Vagina (tissue), 2 donors: Measurements from ENCODE around the gene SLC24A3. TPM values are rescaled to one million over a fixed set of nuclear protein-coding genes. Genes with fewer than 3 reads are reported as not detected.

Source experiments
- DNase-seq, 2 donors: peaks; one replicate each; pipeline ENCODE4 v3.0.0-alpha.2; 2017; ENCODE audit errors: extremely low spot score in 2 of 2
- H3K27ac ChIP-seq: fragments of 200-600 bp; sonication (generic); one replicate; pipeline ENCODE4 v1.5.1; 2019
- H3K27me3 ChIP-seq: fragments of 200-600 bp; sonication (generic); one replicate; pipeline ENCODE4 v1.5.1; 2019
- H3K36me3 ChIP-seq, 2 donors: fragments of 200-600 bp; sonication (generic); one replicate each; pipeline ENCODE4 v1.5.1; 2017 to 2019
- H3K4me1 ChIP-seq: fragments of 200-600 bp; sonication (generic); one replicate; pipeline ENCODE4 v1.5.1; 2019
- H3K4me3 ChIP-seq, 2 donors: fragments of 200-600 bp; sonication (generic); 1 replicate in 1 of 2; 2 replicates in 1 of 2; pipeline ENCODE4 v1.5.1; 2016 to 2019
- H3K9me3 ChIP-seq: fragments of 200-600 bp; sonication (generic); one replicate; pipeline ENCODE4 v1.5.1; 2019
- POLR2A ChIP-seq, 2 donors: fragments of 450-650 bp; IDR thresholded peaks; one replicate each; pipeline ENCODE4 v1.6.1; 2017; ENCODE audit warnings: antibody characterized with exemption in 2 of 2, mild to moderate bottlenecking in 2 of 2, moderate library complexity in 2 of 2
- POLR2AphosphoS5 ChIP-seq, 2 donors: sonication (generic); formaldehyde crosslinking; IDR thresholded peaks; one replicate each; pipeline ENCODE4 v1.9.0; 2017; ENCODE audit warnings: antibody characterized with exemption in 2 of 2, mild to moderate bottlenecking in 2 of 2, low read depth in 1 of 2; ENCODE audit not compliant: insufficient read depth in 1 of 2
- intact Hi-C: fragments of 100-400 bp; cut with DNase I; formaldehyde crosslinking; loops from one replicate; pipeline ENCODE4 v1.15.1; 2023
- total RNA-seq: library from RNA; depleted of rRNA; stranded (reverse); fragments of >200 nt; gene quantifications from one replicate; pipeline ENCODE4 v1.2.3, GENCODE V29; 2016
- TF ChIP-seq, protein P1 (sequence below), 3 experiments: fragments of 450-650 bp in 2 of 3; fragments of 200-600 bp in 1 of 3; sonication (generic) in 1 of 3; IDR thresholded peaks; one replicate each; pipeline ENCODE4 v1.5.1; 2017 to 2019; ENCODE audit warnings: antibody characterized with exemption in 3 of 3, mild to moderate bottlenecking in 2 of 3, moderate library complexity in 2 of 3

SLC24A3 gene
- total RNA-seq, 1 donor from 2014 or later, result 12.3 TPM

DNA sequence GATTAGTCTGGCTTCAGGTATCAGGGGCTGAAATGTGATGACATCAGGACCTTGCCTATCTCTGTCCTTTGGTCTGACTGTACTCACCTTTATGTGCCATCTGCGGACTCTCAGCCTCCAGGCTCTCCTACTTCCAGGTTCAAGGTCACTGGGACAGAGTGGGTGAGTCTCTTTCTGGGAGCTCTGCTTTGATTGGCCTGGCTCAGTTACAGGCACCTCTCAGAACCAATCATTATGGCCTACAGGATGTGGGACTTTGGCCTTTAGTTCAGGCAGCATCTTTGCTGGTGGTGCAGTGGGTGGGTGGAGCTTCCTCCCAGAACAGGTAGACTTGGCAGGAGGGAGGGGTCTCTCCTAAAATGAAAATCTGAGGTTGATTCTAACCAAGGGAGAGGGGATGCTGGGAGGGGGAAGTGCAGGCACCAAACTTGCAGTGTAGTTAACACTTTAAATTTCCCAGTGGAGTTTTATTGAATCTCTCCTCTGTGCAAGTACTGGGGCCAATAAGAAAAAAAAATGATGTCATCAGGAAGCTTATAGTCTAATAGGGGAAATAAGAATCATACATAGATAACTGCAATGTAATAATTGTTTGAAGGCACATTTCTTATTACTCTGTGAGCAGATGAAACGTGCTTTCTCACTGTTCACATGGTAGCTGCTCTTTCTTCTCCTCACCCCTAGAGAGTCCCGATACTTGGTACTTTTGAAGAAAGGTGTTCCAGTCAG is 53.4 kb downstream of the SLC24A3 start:
- TF ChIP-seq, protein P1, sequence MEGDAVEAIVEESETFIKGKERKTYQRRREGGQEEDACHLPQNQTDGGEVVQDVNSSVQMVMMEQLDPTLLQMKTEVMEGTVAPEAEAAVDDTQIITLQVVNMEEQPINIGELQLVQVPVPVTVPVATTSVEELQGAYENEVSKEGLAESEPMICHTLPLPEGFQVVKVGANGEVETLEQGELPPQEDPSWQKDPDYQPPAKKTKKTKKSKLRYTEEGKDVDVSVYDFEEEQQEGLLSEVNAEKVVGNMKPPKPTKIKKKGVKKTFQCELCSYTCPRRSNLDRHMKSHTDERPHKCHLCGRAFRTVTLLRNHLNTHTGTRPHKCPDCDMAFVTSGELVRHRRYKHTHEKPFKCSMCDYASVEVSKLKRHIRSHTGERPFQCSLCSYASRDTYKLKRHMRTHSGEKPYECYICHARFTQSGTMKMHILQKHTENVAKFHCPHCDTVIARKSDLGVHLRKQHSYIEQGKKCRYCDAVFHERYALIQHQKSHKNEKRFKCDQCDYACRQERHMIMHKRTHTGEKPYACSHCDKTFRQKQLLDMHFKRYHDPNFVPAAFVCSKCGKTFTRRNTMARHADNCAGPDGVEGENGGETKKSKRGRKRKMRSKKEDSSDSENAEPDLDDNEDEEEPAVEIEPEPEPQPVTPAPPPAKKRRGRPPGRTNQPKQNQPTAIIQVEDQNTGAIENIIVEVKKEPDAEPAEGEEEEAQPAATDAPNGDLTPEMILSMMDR (IDR thresholded peaks at IDR 0.05), result no peak
- no peak for TF ChIP-seq POLR2A (IDR thresholded peaks at IDR 0.05)
- no peak for TF ChIP-seq POLR2AphosphoS5 (IDR thresholded peaks at IDR 0.05; ENCODE audit: insufficient read depth in 1 of 2, low read depth in 1 of 2)
- H3K4me3 ChIP-seq, result no peak overlapping the region
- no peak overlapping the region for H3K27ac ChIP-seq
- intact Hi-C loops, result no loop called here
- DNase-seq, result peak in 1 of 2 donors; percentile 71
- no peaks in the 10 kb centered on the region for H3K27me3 ChIP-seq
- no peaks in the 10 kb centered on the region for H3K9me3 ChIP-seq
- no peaks in the 10 kb centered on the region for H3K36me3 ChIP-seq
- no peaks in the 10 kb centered on the region for H3K4me1 ChIP-seq

DNA sequence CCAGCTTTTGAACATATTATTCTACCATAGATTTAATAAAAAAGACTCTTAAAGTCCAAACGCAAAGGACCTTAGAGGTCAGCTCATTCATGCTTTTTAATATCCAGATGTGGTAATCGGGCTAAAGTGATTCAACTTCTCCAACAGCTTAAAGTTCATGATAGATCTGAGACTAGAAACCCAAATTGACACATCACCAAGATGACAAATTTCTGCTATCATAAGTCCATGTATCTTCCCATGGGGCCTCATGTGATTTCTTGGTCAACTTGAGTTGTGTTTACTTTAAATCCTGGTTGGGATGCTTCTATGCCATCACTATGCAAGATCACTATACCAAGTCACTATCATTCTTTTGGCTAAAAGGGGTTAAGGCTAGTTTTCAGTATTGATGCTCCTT is 56.0 kb downstream of the SLC24A3 start:
- DNase-seq, result no peak
- Histone ChIP-seq H3K36me3 (no peaks in the 10 kb centered on the region), H3K27me3 (no peaks in the 10 kb centered on the region), H3K9me3 (no peaks in the 10 kb centered on the region), H3K4me3 (no peak overlapping the region), H3K27ac (no peak overlapping the region), H3K4me1 (no peaks in the 10 kb centered on the region)
- intact Hi-C loops, result no loop called here
- TF ChIP-seq, protein P1 (IDR thresholded peaks at IDR 0.05), result no peak
- TF ChIP-seq POLR2AphosphoS5 (IDR thresholded peaks at IDR 0.05; ENCODE audit: insufficient read depth in 1 of 2, low read depth in 1 of 2), result no peak
- TF ChIP-seq POLR2A (IDR thresholded peaks at IDR 0.05), result no peak

DNA sequence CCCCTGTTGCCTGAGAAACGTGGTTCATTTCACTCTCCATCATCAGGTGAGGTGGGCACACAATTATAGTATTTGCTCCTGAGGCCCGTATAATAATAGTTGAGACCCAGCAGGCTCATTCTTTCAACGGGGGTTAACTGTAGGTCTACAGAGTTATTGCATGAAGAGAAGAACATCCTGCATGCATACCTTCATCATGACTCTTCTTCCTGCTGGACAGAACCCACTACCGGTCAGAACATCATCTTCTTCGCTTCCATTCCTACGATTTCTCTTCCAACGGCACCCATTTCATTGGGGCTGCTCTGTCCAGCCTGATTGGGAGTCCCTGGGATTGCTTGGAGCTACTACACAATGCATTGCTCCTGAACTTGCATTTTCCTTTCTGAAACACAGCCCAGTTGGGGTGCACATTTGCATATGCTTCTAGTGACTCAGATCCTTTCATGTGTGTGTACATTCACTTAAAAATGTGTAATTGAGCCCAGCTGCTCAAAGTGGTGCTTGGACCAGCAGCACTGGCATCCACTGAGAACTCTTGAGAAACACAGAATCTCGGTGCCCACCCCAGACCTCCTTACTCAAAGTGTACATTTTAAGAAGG is 57.4 kb downstream of the SLC24A3 start:
- peak in 1 of 2 donors; percentile 34 for DNase-seq

DNA sequence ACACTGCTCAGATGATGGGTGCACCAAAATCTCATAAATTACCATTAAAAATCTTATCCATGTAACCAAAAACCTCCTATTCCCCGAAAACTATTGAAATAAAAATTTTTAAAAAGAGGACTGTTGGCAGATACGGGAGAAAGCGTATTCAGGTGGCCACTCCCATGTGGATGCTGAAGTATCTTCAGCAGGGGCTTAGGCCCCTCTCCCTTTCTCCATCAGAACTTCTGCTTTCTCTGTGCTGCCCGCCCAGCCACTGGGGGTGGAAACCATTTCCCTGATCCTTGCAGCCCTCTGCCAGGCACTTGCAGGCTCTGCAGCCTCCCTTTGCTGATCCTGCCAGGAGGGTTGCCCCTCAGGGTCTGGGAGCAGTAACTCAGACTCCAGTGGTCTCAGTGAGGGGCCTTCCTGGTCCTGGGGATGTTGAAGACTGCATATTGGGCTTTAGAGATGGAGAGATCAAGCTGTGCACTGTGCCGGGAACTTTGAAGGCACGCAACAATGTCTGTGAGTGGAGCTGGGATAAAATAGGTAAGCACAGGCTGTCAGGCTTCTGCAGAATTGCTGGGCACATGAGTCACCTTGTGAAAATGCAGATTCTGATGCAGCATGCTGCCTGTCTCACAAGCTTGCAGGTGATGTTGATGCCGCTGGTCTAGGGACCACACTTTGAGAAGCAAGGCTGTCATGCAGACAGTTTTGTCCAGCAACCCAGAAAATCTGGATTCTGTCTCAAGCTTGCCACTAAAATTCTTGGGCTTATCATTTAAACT is 59.6 kb downstream of the SLC24A3 start:
- no peak overlapping the region for H3K4me3 ChIP-seq
- intact Hi-C loops, result no loop called here
- no peaks in the 10 kb centered on the region for H3K27me3 ChIP-seq
- H3K36me3 ChIP-seq, result no peaks in the 10 kb centered on the region
- no peak overlapping the region for H3K27ac ChIP-seq
- TF ChIP-seq POLR2AphosphoS5 (IDR thresholded peaks at IDR 0.05; ENCODE audit: insufficient read depth in 1 of 2, low read depth in 1 of 2) (no peak), POLR2A (IDR thresholded peaks at IDR 0.05) (no peak)
- TF ChIP-seq, protein P1 (IDR thresholded peaks at IDR 0.05), result no peak
- peaks cover 23% of the 10 kb centered on the region for H3K4me1 ChIP-seq
- peak in 1 of 2 donors; percentile 67 for DNase-seq
- no peaks in the 10 kb centered on the region for H3K9me3 ChIP-seq

More for the DNA sequence above, 57.4 kb downstream of the SLC24A3 start:
- no peak for TF ChIP-seq POLR2AphosphoS5 (IDR thresholded peaks at IDR 0.05; ENCODE audit: insufficient read depth in 1 of 2, low read depth in 1 of 2)
- TF ChIP-seq, protein P1 (IDR thresholded peaks at IDR 0.05), result no peak
- no peak for TF ChIP-seq POLR2A (IDR thresholded peaks at IDR 0.05)
- H3K9me3 ChIP-seq, result no peaks in the 10 kb centered on the region
- H3K4me1 ChIP-seq, result peaks cover 4% of the 10 kb centered on the region
- no peaks in the 10 kb centered on the region for H3K27me3 ChIP-seq
- H3K36me3 ChIP-seq, result no peaks in the 10 kb centered on the region
- no peak overlapping the region for H3K4me3 ChIP-seq
- intact Hi-C loops, result no loop called here
- H3K27ac ChIP-seq, result no peak overlapping the region
